ENCODE data around the gene CRPPA. TPM values are rescaled to one million over a fixed set of nuclear protein-coding genes. Genes with fewer than 3 reads are reported as not detected.
A peak's percentile ranks its signal among the peaks of the same experiment; 100 is the strongest.

CRPPA gene
- total and polyA plus RNA-seq, 11 donors = 0.98 to 8.5 (median 6.0) TPM

GRCh38 chr7:16438988-16439387 lies 17.6 kb upstream of the CRPPA start:
- Histone ChIP-seq H3K27ac (no peak overlapping the region), H3K36me3 (no peaks in the 10 kb centered on the region), H3K4me3 (no peak overlapping the region), H3K9me3 (no peaks in the 10 kb centered on the region), H3K27me3 (no peaks in the 10 kb centered on the region), H3K4me1 (no peaks in the 10 kb centered on the region)
- ATAC-seq (no peak), DNase-seq (no peak)
- intact Hi-C loops (cut with DNase I) = no loop called here
- no peak for TF ChIP-seq POLR2A (IDR thresholded peaks at IDR 0.05)
- TF ChIP-seq CTCF (IDR thresholded peaks at IDR 0.05) = no peak

- no peaks in the 10 kb centered on the region for H3K4me1 ChIP-seq
- 79 to 88% (median 84%) methylated on average over 2 of the region's 2 CpGs for WGBS, 4 donors
- no peaks in the 10 kb centered on the region for H3K27me3 ChIP-seq
- intact Hi-C loops (cut with DNase I) = no loop called here
- no peaks in the 10 kb centered on the region for H3K36me3 ChIP-seq
- DNase-seq (no peak), ATAC-seq (no peak)
- no peak overlapping the region for H3K4me3 ChIP-seq
- no peak for TF ChIP-seq CTCF (IDR thresholded peaks at IDR 0.05)
- TF ChIP-seq POLR2A (IDR thresholded peaks at IDR 0.05) = no peak
- no peak overlapping the region for H3K27ac ChIP-seq
- no peaks in the 10 kb centered on the region for H3K9me3 ChIP-seq
Observed at GRCh38 chr7:16436306-16436705, 15.0 kb upstream of the CRPPA start.

- intact Hi-C loops (cut with DNase I) = loop anchor here (2.0 to 5.0 kb wide), 4 partner anchors 129 to 321 kb away; no protein-coding TSS in a partner anchor
- ATAC-seq = no peak
- Histone ChIP-seq H3K4me1 (no peaks in the 10 kb centered on the region), H3K27me3 (no peaks in the 10 kb centered on the region), H3K27ac (no peak overlapping the region), H3K36me3 (no peaks in the 10 kb centered on the region), H3K4me3 (peak overlapping the region in 4 of 12 donors; percentile 18 to 34 (median 28)), H3K9me3 (no peaks in the 10 kb centered on the region)
- 56 to 85% (median 68%) methylated on average over 2 of the region's 2 CpGs for WGBS, 4 donors
- TF ChIP-seq POLR2A (IDR thresholded peaks at IDR 0.05) (no peak), CTCF (IDR thresholded peaks at IDR 0.05) (no peak)
- DNase-seq = no peak
Observed at GRCh38 chr7:16433568-16434122, 12.3 kb upstream of the CRPPA start.

- TF ChIP-seq POLR2A (IDR thresholded peaks at IDR 0.05) = no peak
- peak in 2 of 12 donors; percentile 0 to 8 for TF ChIP-seq CTCF (IDR thresholded peaks at IDR 0.05)
- no peaks in the 10 kb centered on the region for H3K36me3 ChIP-seq
- H3K4me1 ChIP-seq = no peaks in the 10 kb centered on the region
- no peak for DNase-seq
- H3K27me3 ChIP-seq = no peaks in the 10 kb centered on the region
- no peak overlapping the region for H3K4me3 ChIP-seq
- no peak overlapping the region for H3K27ac ChIP-seq
- no peaks in the 10 kb centered on the region for H3K9me3 ChIP-seq
- 89 to 100% (median 93%) methylated on average over 1 of the region's 1 CpG for WGBS, 4 donors
- intact Hi-C loops (cut with DNase I) = loop anchor here (2.0 to 5.0 kb wide), 4 partner anchors 130 to 320 kb away; no protein-coding TSS in a partner anchor
- ATAC-seq = no peak
Observed at GRCh38 chr7:16432425-16432731, 11.0 kb upstream of the CRPPA start.
